ENCODE data around the gene NELFB.

Gene NELFB

GRCh38 chr9:137226338-137227053, 28.6 kb upstream of the NELFB start:
- H3K9me3 Mint-ChIP-seq = no peaks in the 10 kb centered on the region
- peaks cover 5% of the 10 kb centered on the region for H3K4me1 Mint-ChIP-seq
- H3K4me3 Mint-ChIP-seq = peak overlapping the region in 1 of 3 experiments; percentile 37
- H3K27ac Mint-ChIP-seq = no peak overlapping the region
- H3K27me3 Mint-ChIP-seq (ENCODE audit: low read depth) = peaks cover 4% of the 10 kb centered on the region
- no peak for TF ChIP-seq CTCF (IDR thresholded peaks at IDR 0.05; ENCODE audit: unreplicated experiment in 3 of 3)
- H3K36me3 Mint-ChIP-seq (ENCODE audit: low read depth) = no peaks in the 10 kb centered on the region

- TF ChIP-seq CTCF (IDR thresholded peaks at IDR 0.05; ENCODE audit: unreplicated experiment in 3 of 3) = peak; percentile 85 to 89 (median 85)
- Mint-ChIP-seq H3K36me3 (ENCODE audit: low read depth) (no peaks in the 10 kb centered on the region), H3K4me3 (peak within 1 kb of the TSS; percentile 24 to 59 (median 44))
These were observed 27.9 kb upstream of the NELFB start, which contains the start of gene RNF224 for GRCh38 chr9:137227054-137227852. Gene RNF224, plus strand, starts transcription at chr9:137227502. Its CDS starts 834 bp downstream, at chr9:137228336.

GRCh38 chr9:137227853-137228505, 27.1 kb upstream of the NELFB start:
- Mint-ChIP-seq H3K4me3 (peak overlapping the region; percentile 24 to 59 (median 44)), H3K4me1 (peaks cover 5% of the 10 kb centered on the region), H3K27ac (peak overlapping the region; percentile 41 to 65 (median 46)), H3K9me3 (no peaks in the 10 kb centered on the region), H3K36me3 (ENCODE audit: low read depth) (no peaks in the 10 kb centered on the region), H3K27me3 (ENCODE audit: low read depth) (peaks cover 4% of the 10 kb centered on the region)
- no peak for TF ChIP-seq CTCF (IDR thresholded peaks at IDR 0.05; ENCODE audit: unreplicated experiment in 3 of 3)

More at GRCh38 chr9:137227054-137227852, 27.9 kb upstream of the NELFB start, which contains the start of gene RNF224:
- Mint-ChIP-seq H3K9me3 (no peaks in the 10 kb centered on the region), H3K27me3 (ENCODE audit: low read depth) (peaks cover 4% of the 10 kb centered on the region), H3K4me1 (peaks cover 5% of the 10 kb centered on the region), H3K27ac (peak within 1 kb of the TSS; percentile 41 to 65 (median 46))

DNA sequence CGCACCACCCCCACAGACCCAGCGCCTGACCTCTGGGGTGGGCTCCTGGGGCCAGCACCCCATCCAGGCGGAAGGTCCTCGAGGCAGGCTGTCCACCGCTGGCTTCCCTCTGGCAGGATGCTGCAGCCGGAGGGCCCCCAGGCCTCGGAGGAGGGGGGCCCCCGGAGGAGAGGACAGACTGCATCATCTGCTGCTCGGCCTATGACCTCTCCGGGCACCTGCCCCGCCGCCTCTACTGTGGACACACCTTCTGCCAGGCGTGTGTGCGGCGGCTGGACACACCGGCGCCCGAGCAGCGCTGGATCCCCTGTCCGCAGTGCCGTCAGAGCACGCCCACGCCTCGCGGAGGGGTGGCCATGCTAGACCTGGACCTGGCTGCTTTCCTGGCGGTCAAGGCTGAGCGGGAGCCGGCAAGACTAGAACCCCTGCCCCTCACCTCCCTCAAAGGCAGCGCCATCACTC, 26.6 kb upstream of the NELFB start:
- no peak overlapping the region for H3K27ac Mint-ChIP-seq
- H3K9me3 Mint-ChIP-seq = no peaks in the 10 kb centered on the region
- H3K4me3 Mint-ChIP-seq = no peak overlapping the region
- peaks cover 5% of the 10 kb centered on the region for H3K4me1 Mint-ChIP-seq
- H3K27me3 Mint-ChIP-seq (ENCODE audit: low read depth) = peaks cover 4% of the 10 kb centered on the region
- no peaks in the 10 kb centered on the region for H3K36me3 Mint-ChIP-seq (ENCODE audit: low read depth)
- TF ChIP-seq CTCF (IDR thresholded peaks at IDR 0.05; ENCODE audit: unreplicated experiment in 3 of 3) = no peak

- H3K36me3 Mint-ChIP-seq (ENCODE audit: low read depth) = no peaks in the 10 kb centered on the region
- H3K27ac Mint-ChIP-seq = peak overlapping the region in 2 of 3 experiments; percentile 72 to 73
- H3K4me3 Mint-ChIP-seq = no peak overlapping the region
- H3K9me3 Mint-ChIP-seq = no peaks in the 10 kb centered on the region
- peaks cover 5% of the 10 kb centered on the region for H3K4me1 Mint-ChIP-seq
- peaks cover 4% of the 10 kb centered on the region for H3K27me3 Mint-ChIP-seq (ENCODE audit: low read depth)
- no peak for TF ChIP-seq CTCF (IDR thresholded peaks at IDR 0.05; ENCODE audit: unreplicated experiment in 3 of 3)
These were observed 25.9 kb upstream of the NELFB start for GRCh38 chr9:137228968-137229896.

Measured in nephron (organoid).